ENCODE data around the gene ALDH2.

DNA sequence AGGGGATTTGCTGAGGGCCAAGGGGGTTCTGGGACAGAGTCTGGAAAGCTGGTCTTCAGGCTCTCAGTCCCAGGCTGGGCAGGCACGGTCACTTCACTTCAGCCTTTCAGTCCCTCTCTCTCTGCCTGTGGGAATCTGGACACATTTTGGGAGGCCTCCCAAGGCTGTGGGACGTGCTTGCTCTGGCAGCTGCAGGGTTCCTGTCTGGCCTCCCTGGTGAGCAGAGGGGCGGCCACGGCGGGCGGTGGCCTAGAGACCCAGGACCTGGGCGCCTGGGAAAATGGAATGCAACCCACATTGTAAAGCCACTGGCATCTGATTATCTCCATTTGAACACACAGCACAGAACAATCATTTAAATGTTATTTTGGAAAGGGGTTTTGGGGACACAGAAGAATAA, 10.1 kb upstream of the ALDH2 start:
- TF ChIP-seq DPF2 (IDR thresholded peaks at IDR 0.05) (no peak), CHD2 (IDR thresholded peaks at IDR 0.05; ENCODE audit: borderline replicate concordance, low read depth, low read length) (no peak), KDM1A (IDR thresholded peaks at IDR 0.05; ENCODE audit: borderline replicate concordance) (no peak), SRF (IDR thresholded peaks at IDR 0.05; ENCODE audit: low read depth in 2 of 2, low read length in 2 of 2) (no peak)
- TF ChIP-seq, protein P1, sequence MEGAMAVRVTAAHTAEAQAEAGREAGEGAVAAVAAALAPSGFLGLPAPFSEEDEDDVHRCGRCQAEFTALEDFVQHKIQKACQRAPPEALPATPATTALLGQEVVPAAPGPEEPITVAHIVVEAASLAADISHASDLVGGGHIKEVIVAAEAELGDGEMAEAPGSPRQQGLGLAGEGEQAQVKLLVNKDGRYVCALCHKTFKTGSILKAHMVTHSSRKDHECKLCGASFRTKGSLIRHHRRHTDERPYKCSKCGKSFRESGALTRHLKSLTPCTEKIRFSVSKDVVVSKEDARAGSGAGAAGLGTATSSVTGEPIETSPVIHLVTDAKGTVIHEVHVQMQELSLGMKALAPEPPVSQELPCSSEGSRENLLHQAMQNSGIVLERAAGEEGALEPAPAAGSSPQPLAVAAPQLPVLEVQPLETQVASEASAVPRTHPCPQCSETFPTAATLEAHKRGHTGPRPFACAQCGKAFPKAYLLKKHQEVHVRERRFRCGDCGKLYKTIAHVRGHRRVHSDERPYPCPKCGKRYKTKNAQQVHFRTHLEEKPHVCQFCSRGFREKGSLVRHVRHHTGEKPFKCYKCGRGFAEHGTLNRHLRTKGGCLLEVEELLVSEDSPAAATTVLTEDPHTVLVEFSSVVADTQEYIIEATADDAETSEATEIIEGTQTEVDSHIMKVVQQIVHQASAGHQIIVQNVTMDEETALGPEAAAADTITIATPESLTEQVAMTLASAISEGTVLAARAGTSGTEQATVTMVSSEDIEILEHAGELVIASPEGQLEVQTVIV (IDR thresholded peaks at IDR 0.05; ENCODE audit: borderline replicate concordance, partially characterized antibody): no peak
- TF ChIP-seq, protein P2, sequence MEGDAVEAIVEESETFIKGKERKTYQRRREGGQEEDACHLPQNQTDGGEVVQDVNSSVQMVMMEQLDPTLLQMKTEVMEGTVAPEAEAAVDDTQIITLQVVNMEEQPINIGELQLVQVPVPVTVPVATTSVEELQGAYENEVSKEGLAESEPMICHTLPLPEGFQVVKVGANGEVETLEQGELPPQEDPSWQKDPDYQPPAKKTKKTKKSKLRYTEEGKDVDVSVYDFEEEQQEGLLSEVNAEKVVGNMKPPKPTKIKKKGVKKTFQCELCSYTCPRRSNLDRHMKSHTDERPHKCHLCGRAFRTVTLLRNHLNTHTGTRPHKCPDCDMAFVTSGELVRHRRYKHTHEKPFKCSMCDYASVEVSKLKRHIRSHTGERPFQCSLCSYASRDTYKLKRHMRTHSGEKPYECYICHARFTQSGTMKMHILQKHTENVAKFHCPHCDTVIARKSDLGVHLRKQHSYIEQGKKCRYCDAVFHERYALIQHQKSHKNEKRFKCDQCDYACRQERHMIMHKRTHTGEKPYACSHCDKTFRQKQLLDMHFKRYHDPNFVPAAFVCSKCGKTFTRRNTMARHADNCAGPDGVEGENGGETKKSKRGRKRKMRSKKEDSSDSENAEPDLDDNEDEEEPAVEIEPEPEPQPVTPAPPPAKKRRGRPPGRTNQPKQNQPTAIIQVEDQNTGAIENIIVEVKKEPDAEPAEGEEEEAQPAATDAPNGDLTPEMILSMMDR (IDR thresholded peaks at IDR 0.05 in 2 of 3, conservative IDR thresholded peaks at IDR 0.05 in 1 of 3; ENCODE audit: control insufficient read depth in 2 of 3, extremely low read depth in 1 of 3, insufficient read depth in 1 of 3, low read depth in 3 of 3, low read length in 3 of 3): no peak

Measured in GM12878 (cell line).